PC-9 (cell line): ENCODE measurements around the gene PLEKHG2.

ENCODE experiments used
- EZH2 ChIP-seq: fragments of 200-600 bp; sonication (generic); IDR thresholded peaks from 2 replicates; pipeline ENCODE4 v1.8.0; 2017; ENCODE audit warnings: antibody characterized with exemption, low read depth
- TF ChIP-seq, protein P1 (sequence below): fragments of 200-600 bp; sonication (generic); conservative IDR thresholded peaks from 2 replicates; pipeline ENCODE4 v1.6.1; 2017; ENCODE audit warnings: mixed run types, antibody characterized with exemption, mild to moderate bottlenecking, moderate library complexity

DNA sequence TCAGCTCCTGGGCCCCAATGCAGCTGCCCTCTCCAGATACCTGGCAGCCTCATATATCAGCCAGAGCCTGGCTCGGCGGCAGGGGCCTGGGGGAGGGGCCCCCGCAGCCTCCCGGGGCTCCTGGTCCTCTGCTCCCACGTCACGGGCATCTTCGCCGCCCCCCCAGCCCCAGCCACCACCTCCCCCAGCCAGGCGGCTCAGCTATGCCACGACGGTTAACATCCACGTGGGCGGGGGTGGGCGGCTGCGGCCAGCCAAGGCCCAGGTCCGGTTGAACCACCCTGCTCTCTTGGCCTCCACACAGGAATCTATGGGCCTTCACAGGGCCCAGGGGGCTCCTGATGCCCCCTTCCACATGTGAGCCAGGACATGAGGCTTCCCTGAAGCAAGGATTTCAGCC, 12.5 kb downstream of the PLEKHG2 start:
- TF ChIP-seq, protein P1, sequence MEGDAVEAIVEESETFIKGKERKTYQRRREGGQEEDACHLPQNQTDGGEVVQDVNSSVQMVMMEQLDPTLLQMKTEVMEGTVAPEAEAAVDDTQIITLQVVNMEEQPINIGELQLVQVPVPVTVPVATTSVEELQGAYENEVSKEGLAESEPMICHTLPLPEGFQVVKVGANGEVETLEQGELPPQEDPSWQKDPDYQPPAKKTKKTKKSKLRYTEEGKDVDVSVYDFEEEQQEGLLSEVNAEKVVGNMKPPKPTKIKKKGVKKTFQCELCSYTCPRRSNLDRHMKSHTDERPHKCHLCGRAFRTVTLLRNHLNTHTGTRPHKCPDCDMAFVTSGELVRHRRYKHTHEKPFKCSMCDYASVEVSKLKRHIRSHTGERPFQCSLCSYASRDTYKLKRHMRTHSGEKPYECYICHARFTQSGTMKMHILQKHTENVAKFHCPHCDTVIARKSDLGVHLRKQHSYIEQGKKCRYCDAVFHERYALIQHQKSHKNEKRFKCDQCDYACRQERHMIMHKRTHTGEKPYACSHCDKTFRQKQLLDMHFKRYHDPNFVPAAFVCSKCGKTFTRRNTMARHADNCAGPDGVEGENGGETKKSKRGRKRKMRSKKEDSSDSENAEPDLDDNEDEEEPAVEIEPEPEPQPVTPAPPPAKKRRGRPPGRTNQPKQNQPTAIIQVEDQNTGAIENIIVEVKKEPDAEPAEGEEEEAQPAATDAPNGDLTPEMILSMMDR, result no peak
- TF ChIP-seq EZH2, result no peak
